NCI-H2227 treated with DMSO at 0.1 percent for 48 hours (cell line): ENCODE measurements around the gene DIS3L2.
"Not testable (repeated sequence)": the region's sequence is repeated elsewhere in the genome, so short reads cannot be mapped to it uniquely, and the experiment has no call there.

Source experiments
- DNase-seq: peaks from one replicate; lab custom pipeline; 2025; lab: John Stamatoyannopoulos, UW

The DIS3L2 gene

GRCh38 chr2:231928901-231929725 is 32.4 kb upstream of the DIS3L2 start:
- no peak for DNase-seq

GRCh38 chr2:231929961-231930592 is 31.4 kb upstream of the DIS3L2 start:
- no peak for DNase-seq

GRCh38 chr2:231930593-231931281 is 30.8 kb upstream of the DIS3L2 start:
- no peak for DNase-seq

GRCh38 chr2:231931481-231931915 is 30.0 kb upstream of the DIS3L2 start:
- DNase-seq: no peak

- no peak for DNase-seq
Observed at GRCh38 chr2:231932711-231932970, 28.9 kb upstream of the DIS3L2 start.

GRCh38 chr2:231932985-231933915 is 28.3 kb upstream of the DIS3L2 start:
- DNase-seq: no peak

GRCh38 chr2:231933916-231934401 is 27.6 kb upstream of the DIS3L2 start:
- DNase-seq: no peak

- no peak for DNase-seq
Observed at GRCh38 chr2:231934441-231935206, 26.9 kb upstream of the DIS3L2 start.

GRCh38 chr2:231935207-231935524 is 26.3 kb upstream of the DIS3L2 start:
- DNase-seq: no peak

- DNase-seq: no peak
Observed at GRCh38 chr2:231935815-231936214, 25.7 kb upstream of the DIS3L2 start.

GRCh38 chr2:231936491-231936890 is 25.0 kb upstream of the DIS3L2 start:
- no peak for DNase-seq

GRCh38 chr2:231937057-231937456 is 24.5 kb upstream of the DIS3L2 start:
- DNase-seq: no peak

GRCh38 chr2:231939022-231939421 is 22.5 kb upstream of the DIS3L2 start:
- no peak for DNase-seq

GRCh38 chr2:231940795-231941194 is 20.7 kb upstream of the DIS3L2 start:
- DNase-seq: no peak

- DNase-seq: no peak
Observed at GRCh38 chr2:231941673-231942072, 19.8 kb upstream of the DIS3L2 start.

- DNase-seq: no peak
Observed at GRCh38 chr2:231942180-231942579, 19.3 kb upstream of the DIS3L2 start.

- no peak for DNase-seq
Observed at GRCh38 chr2:231946241-231946814, 15.2 kb upstream of the DIS3L2 start.

- DNase-seq: not testable (repeated sequence)
Observed at GRCh38 chr2:231947112-231947511, 14.4 kb upstream of the DIS3L2 start.

- DNase-seq: no peak
Observed at GRCh38 chr2:231947694-231948093, 13.8 kb upstream of the DIS3L2 start.

GRCh38 chr2:231951452-231952035 is 10.0 kb upstream of the DIS3L2 start:
- no peak for DNase-seq
